Measurements from ENCODE around the gene ACOT7.

ACOT7 gene

DNA sequence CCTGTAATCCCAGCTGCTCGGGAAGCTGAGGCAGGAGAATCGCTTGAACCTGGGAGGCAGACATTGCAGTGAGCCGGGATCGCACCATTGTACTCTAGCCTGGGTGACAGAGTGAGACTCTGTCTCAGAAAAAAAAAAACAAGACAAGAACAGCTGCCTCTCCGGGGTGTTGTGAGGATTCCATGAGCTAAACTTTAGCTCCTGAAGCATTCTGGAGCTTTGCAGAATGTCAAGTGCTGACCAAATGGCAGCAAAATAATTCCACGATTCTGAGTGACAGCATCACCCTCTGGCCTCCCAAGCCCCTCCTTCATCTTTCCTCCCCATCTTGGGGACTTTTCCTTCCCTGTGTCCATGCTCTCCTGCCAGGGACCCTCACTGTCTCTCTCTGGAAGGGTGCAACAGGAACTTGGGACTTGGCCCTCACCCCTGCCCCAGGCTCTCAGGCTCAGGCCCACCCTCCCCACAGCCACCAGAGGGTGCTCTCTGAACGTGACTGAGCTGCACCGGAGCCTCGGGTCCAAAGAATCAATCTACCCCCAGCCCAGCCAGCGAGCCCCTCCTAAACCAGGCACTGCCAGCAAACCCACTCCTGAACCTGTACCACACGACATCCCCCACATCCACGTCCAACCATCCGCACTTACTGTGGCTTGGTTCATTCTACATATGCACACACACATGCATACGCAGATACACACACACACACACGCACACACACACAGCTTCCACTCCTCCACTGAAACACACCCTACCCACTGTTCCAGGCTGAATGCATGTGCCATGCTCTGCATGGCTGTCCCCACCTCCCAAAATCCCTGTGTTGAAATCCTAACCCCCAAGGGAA is 45.7 kb downstream of the ACOT7 start:
- H3K4me1 ChIP-seq (ENCODE audit: insufficient read depth, low read length): peaks cover 8% of the 10 kb centered on the region
- H2AFZ ChIP-seq (ENCODE audit: low read depth, low read length): no peak overlapping the region
- no peaks in the 10 kb centered on the region for H3K36me3 ChIP-seq (ENCODE audit: insufficient read depth, low read length)
- no peaks in the 10 kb centered on the region for H3K27me3 ChIP-seq (ENCODE audit: insufficient read depth, low read length)
- no peak overlapping the region for H3K4me3 ChIP-seq (ENCODE audit: low read length)
- H3K9me3 ChIP-seq (ENCODE audit: low read length): no peaks in the 10 kb centered on the region

DNA sequence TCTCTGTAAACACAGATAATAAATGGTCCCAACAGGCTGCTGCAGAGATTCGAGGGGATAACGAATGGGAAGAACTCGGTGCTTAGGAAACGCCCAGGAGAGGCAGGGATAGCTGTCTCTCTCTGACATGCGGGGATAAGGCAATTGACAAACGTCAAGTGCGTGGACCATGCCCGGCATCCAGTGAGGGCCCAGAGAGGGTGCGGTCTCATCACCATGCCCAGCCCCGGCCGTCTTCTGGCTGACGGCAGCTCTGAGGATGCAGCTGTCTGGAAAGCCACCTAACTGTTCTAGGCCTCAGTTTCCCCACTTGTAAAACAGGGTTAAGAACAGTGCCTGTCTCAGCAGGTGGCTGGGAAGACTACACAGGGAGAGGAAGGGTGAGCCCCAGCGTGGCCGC is 48.1 kb downstream of the ACOT7 start:
- no peaks in the 10 kb centered on the region for H3K36me3 ChIP-seq (ENCODE audit: insufficient read depth, low read length)
- no peaks in the 10 kb centered on the region for H3K9me3 ChIP-seq (ENCODE audit: low read length)
- no peaks in the 10 kb centered on the region for H3K27me3 ChIP-seq (ENCODE audit: insufficient read depth, low read length)
- H3K4me1 ChIP-seq (ENCODE audit: insufficient read depth, low read length): peaks cover 11% of the 10 kb centered on the region
- H2AFZ ChIP-seq (ENCODE audit: low read depth, low read length): no peak overlapping the region
- no peak overlapping the region for H3K4me3 ChIP-seq (ENCODE audit: low read length)

DNA sequence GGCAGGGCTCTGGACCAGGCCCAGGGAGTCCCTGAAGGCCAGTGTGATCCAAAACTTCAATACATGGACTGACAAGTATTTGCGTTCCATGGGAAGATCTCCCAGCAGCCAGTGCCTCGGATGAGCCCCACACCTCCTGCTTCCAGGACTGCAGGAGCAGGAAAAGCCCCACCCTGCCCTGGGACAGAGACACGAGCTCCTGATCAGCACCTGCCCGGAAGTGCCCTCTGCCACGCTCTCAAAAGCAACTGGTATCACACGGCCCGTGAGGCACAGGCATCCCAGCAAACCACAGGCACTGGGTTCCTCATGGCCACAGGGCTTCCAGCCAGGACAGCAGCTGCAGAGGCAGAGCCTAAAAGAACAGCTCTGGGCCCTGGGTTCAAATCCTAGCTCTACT is 48.6 kb downstream of the ACOT7 start:
- H2AFZ ChIP-seq (ENCODE audit: low read depth, low read length): no peak overlapping the region
- no peaks in the 10 kb centered on the region for H3K9me3 ChIP-seq (ENCODE audit: low read length)
- no peaks in the 10 kb centered on the region for H3K36me3 ChIP-seq (ENCODE audit: insufficient read depth, low read length)
- H3K4me1 ChIP-seq (ENCODE audit: insufficient read depth, low read length): peaks cover 14% of the 10 kb centered on the region
- H3K4me3 ChIP-seq (ENCODE audit: low read length): no peak overlapping the region
- H3K27me3 ChIP-seq (ENCODE audit: insufficient read depth, low read length): no peaks in the 10 kb centered on the region

DNA sequence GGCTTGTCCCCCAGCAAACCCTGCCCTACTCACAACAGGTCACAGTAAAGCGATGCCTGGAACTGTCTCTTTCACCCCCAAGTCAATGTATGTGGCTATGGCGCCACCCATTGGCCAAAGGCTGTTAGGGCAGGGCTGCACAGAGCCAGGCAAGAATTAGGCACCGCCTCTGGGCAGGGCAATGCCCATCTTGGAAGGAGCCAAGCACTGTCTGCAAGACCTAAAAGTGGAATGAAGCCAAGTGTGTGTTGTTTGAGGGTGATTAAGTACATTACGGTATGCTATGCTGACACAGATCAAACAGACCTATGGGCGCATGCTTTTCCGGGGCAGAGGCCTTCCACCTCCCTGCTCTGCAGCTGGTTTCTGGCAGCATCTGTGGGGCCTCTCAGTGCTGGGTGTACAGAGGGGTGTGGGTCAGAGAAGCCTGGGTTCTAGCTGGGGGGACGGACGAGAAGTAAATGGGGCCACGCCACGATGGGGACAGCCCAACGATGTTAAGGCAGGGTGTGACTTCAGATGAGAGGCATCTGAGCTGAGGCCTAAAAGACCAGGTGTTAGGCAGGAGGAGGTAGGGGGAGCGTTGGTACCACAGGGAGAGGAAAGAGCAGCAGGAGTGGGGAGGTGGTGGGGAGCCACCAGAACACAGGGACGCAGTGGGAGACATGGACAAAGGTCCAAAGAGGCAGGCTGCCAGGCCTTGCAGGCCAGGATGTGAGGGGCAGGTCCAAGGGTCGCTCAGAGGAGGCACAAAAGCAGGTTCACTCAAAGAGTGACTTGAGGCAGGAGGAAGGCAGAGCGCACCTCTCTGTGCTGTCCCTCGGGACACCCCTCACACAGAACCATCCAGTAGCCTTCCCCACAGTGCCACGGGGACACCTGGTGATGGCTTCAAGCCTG is 49.8 kb downstream of the ACOT7 start:
- Histone ChIP-seq H3K36me3 (ENCODE audit: insufficient read depth, low read length) (no peaks in the 10 kb centered on the region), H3K27me3 (ENCODE audit: insufficient read depth, low read length) (no peaks in the 10 kb centered on the region), H3K9me3 (ENCODE audit: low read length) (no peaks in the 10 kb centered on the region), H3K4me3 (ENCODE audit: low read length) (no peak overlapping the region), H2AFZ (ENCODE audit: low read depth, low read length) (no peak overlapping the region), H3K4me1 (ENCODE audit: insufficient read depth, low read length) (peaks cover 23% of the 10 kb centered on the region)

DNA sequence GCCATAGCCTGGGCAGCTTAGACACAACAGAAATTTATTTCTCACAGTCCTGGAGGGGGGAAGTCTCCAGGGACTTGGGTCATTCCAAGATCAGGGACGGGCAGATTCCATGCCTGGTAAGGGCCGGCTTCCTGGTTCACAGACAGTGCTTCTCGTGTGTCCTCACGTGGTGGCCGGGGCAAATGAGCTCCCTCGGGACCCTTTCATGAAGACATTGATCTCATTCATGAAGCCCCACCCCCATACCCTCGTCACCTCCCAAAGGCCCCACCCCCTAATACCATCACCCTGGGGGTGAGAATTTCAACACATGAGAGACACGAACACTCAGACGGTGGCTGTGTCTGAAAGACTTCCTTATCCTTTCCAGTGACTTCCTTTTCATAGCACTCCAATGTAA is 51.5 kb downstream of the ACOT7 start:
- peaks cover 38% of the 10 kb centered on the region for H3K4me1 ChIP-seq (ENCODE audit: insufficient read depth, low read length)
- no peaks in the 10 kb centered on the region for H3K9me3 ChIP-seq (ENCODE audit: low read length)
- H3K27me3 ChIP-seq (ENCODE audit: insufficient read depth, low read length): no peaks in the 10 kb centered on the region
- H3K36me3 ChIP-seq (ENCODE audit: insufficient read depth, low read length): no peaks in the 10 kb centered on the region
- H2AFZ ChIP-seq (ENCODE audit: low read depth, low read length): no peak overlapping the region
- H3K4me3 ChIP-seq (ENCODE audit: low read length): no peak overlapping the region

DNA sequence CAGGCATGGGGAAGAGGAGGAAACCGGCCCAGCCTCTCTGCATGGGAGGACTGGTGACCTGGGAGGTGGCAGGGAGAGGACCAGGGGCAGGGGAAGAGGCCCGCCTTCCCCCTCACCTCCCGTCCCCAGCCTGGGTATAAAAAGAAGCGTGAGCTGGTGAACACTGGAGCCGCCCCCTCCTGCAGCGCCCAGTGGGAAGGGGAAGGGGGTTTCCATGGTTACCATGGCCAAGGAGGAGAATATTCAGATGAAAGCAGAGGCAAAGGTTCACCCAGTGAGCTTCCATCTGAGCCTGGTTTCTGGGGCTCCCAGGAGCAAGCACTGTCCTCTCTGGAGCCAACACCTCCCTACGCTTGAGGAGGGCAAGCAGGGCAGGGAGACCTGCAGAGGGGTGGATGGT is 54.9 kb downstream of the ACOT7 start:
- H3K4me3 ChIP-seq (ENCODE audit: low read length): no peak overlapping the region
- peaks cover 56% of the 10 kb centered on the region for H3K4me1 ChIP-seq (ENCODE audit: insufficient read depth, low read length)
- no peak overlapping the region for H2AFZ ChIP-seq (ENCODE audit: low read depth, low read length)
- H3K9me3 ChIP-seq (ENCODE audit: low read length): no peaks in the 10 kb centered on the region
- H3K36me3 ChIP-seq (ENCODE audit: insufficient read depth, low read length): no peaks in the 10 kb centered on the region
- no peaks in the 10 kb centered on the region for H3K27me3 ChIP-seq (ENCODE audit: insufficient read depth, low read length)

DNA sequence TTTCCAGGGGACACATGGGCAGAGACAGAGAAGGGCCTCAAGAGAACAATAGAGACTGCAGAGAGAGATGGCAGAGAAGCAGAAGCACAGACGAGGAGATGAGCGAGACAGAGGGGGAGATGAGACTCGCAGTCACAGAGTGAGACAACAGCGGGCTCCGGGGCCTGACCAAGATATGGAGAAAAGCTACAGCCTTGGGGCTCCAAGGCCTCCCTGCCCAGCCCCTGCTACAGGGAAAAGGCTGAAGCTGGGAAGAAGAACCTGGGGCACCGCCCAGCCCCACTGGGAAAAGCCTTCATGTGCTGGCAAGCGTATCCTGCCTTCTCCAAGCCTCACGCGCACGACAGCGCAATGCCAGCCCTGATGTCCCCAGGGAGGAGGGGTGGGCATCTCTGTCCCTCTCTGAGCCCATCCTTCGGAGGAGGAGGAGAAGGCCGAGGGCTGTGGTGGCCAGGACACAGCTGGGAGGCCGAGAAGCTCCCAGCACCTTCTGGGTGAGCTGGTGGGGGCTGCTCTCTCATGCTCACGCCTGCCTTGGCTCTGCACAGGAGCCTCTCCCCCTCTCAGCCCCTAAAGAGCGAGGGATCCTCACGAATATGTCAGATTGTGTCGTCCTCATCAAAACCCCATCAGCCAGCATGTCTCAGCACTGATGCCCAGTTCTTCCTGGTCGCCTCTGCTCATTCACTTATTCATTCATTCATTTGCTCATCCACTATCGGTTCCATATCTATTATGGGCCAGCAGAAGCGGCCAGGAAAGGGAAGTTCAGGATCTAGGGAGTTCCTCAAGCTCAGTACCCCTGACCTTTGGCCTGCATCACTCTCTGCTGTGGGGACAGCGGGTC is 56.6 kb downstream of the ACOT7 start:
- Histone ChIP-seq H2AFZ (ENCODE audit: low read depth, low read length) (no peak overlapping the region), H3K9me3 (ENCODE audit: low read length) (no peaks in the 10 kb centered on the region), H3K4me1 (ENCODE audit: insufficient read depth, low read length) (peaks cover 49% of the 10 kb centered on the region), H3K4me3 (ENCODE audit: low read length) (no peak overlapping the region), H3K36me3 (ENCODE audit: insufficient read depth, low read length) (no peaks in the 10 kb centered on the region), H3K27me3 (ENCODE audit: insufficient read depth, low read length) (no peaks in the 10 kb centered on the region)

DNA sequence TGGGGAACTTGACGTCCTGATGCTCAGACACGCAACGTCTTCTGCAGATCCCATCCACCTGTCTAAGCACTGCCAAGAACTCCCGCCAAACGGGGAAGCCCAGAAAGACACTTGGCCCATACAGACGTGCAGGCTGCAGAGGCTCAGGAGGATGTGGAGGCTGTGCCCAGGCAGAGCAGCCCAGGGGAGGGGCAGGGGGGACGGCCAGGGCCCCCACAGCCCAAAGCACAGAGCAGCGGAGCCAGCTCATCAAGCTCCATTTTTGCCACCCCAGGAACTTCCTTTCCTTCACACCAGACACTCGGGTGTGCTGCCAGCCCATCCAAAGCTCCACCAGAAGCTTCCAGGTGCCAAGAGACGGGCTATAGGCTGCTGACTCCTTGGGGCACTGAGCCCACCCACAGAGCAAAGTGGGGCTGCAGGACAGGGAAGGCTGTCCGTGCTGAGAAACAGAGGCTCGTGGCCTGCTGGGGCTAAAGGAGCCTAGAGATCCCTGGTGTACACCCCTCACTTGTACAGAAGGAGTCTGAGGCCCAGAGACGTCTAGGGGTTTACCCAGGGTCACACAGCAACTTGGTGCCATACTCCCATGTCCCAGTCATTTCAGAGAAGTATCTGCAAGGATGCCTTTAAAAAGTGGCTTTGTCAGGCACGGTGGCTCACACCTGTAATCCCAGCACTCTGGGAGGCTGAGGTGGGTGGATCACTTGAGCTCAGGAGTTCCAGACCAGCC is 59.1 kb downstream of the ACOT7 start:
- H2AFZ ChIP-seq (ENCODE audit: low read depth, low read length): no peak overlapping the region
- H3K27me3 ChIP-seq (ENCODE audit: insufficient read depth, low read length): no peaks in the 10 kb centered on the region
- no peak overlapping the region for H3K4me3 ChIP-seq (ENCODE audit: low read length)
- peaks cover 8% of the 10 kb centered on the region for H3K36me3 ChIP-seq (ENCODE audit: insufficient read depth, low read length)
- peaks cover 41% of the 10 kb centered on the region for H3K4me1 ChIP-seq (ENCODE audit: insufficient read depth, low read length)
- H3K9me3 ChIP-seq (ENCODE audit: low read length): no peaks in the 10 kb centered on the region

DNA sequence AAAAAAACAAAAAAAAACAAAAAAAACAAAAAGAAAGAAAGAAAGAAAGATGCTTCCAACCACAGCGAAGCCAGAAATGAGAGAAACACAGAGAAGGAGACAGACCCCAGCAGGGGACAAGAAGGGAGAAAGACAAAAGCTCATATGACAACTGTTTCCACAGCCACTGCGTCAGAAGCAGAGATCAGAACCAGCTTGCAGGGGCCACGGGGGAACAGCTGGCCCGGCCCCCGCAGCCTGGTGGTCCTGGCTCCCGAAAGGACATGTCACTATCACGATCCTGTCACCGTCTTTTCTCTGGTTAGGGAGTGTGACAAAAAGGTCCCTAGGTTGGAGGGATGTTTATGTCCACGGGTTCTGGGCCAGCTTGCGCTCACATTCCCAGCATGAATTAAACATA is 60.7 kb downstream of the ACOT7 start:
- Histone ChIP-seq H3K4me3 (ENCODE audit: low read length) (no peak overlapping the region), H3K4me1 (ENCODE audit: insufficient read depth, low read length) (peaks cover 26% of the 10 kb centered on the region), H3K36me3 (ENCODE audit: insufficient read depth, low read length) (peaks cover 8% of the 10 kb centered on the region), H2AFZ (ENCODE audit: low read depth, low read length) (no peak overlapping the region), H3K27me3 (ENCODE audit: insufficient read depth, low read length) (no peaks in the 10 kb centered on the region), H3K9me3 (ENCODE audit: low read length) (no peaks in the 10 kb centered on the region)

GRCh38 chr1:6331543-6332273 is 61.9 kb downstream of the ACOT7 start:
- Histone ChIP-seq H3K4me3 (ENCODE audit: low read length) (no peak overlapping the region), H3K4me1 (ENCODE audit: insufficient read depth, low read length) (peaks cover 15% of the 10 kb centered on the region), H3K9me3 (ENCODE audit: low read length) (no peaks in the 10 kb centered on the region), H3K36me3 (ENCODE audit: insufficient read depth, low read length) (peaks cover 11% of the 10 kb centered on the region), H2AFZ (ENCODE audit: low read depth, low read length) (no peak overlapping the region), H3K27me3 (ENCODE audit: insufficient read depth, low read length) (no peaks in the 10 kb centered on the region)

GRCh38 chr1:6330410-6330911 is 63.1 kb downstream of the ACOT7 start:
- H3K36me3 ChIP-seq (ENCODE audit: insufficient read depth, low read length): peaks cover 22% of the 10 kb centered on the region
- H2AFZ ChIP-seq (ENCODE audit: low read depth, low read length): no peak overlapping the region
- no peaks in the 10 kb centered on the region for H3K27me3 ChIP-seq (ENCODE audit: insufficient read depth, low read length)
- no peak overlapping the region for H3K4me3 ChIP-seq (ENCODE audit: low read length)
- H3K4me1 ChIP-seq (ENCODE audit: insufficient read depth, low read length): peaks cover 3% of the 10 kb centered on the region
- no peaks in the 10 kb centered on the region for H3K9me3 ChIP-seq (ENCODE audit: low read length)

DNA sequence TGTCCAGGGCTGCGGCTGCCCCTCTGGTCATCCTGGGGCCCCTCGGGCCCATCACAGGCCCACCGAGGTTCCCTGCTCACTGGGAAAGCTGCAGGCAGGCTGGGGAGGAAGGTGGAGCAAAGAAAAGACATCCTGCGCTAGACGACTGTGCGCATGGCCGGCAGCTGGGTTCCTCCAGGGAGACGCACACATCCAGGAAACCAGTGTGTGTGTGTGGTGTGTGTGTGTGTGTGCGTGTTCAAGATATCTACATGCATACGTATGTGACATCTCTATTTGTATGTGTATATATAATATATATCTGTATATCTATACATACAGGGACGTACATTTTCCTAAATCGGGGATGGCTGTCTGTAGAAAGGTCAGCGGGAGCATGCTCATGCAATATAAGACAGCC is 63.7 kb downstream of the ACOT7 start:
- Histone ChIP-seq H3K27me3 (ENCODE audit: insufficient read depth, low read length) (no peaks in the 10 kb centered on the region), H3K9me3 (ENCODE audit: low read length) (no peaks in the 10 kb centered on the region), H3K4me3 (ENCODE audit: low read length) (no peak overlapping the region), H3K36me3 (ENCODE audit: insufficient read depth, low read length) (peaks cover 24% of the 10 kb centered on the region), H2AFZ (ENCODE audit: low read depth, low read length) (no peak overlapping the region), H3K4me1 (ENCODE audit: insufficient read depth, low read length) (no peaks in the 10 kb centered on the region)
